MM.1S (cell line): ENCODE measurements around the gene DUSP7.

Experiments used
- DNase-seq: peaks from one replicate; pipeline ENCODE4 v3.0.0-alpha.2; 2015
- H2AFZ ChIP-seq: fragments of 300-600 bp; sonication (generic); 2 replicates; pipeline ENCODE4 v1.6.0; 2016; ENCODE audit warnings: antibody characterized with exemption, low read length
- H3F3A ChIP-seq: fragments of 300-600 bp; sonication (generic); 2 replicates; pipeline ENCODE4 v1.6.1; 2016; ENCODE audit warnings: mild to moderate bottlenecking, antibody characterized with exemption, low read length, moderate library complexity, mixed read lengths; ENCODE audit not compliant: insufficient read depth
- H3K27ac ChIP-seq: fragments of 300-600 bp; sonication (generic); 2 replicates; pipeline ENCODE4 v1.5.1; 2016; ENCODE audit warnings: mild to moderate bottlenecking, low read length
- H3K27me3 ChIP-seq: fragments of 300-600 bp; sonication (generic); replicated peaks from 2 replicates; pipeline ENCODE4 v1.6.0; 2016; ENCODE audit warnings: low read length; ENCODE audit not compliant: insufficient read depth
- H3K36me3 ChIP-seq: fragments of 300-600 bp; sonication (generic); replicated peaks from 2 replicates; pipeline ENCODE4 v1.6.1; 2016; ENCODE audit warnings: mild to moderate bottlenecking, low read length, mixed read lengths; ENCODE audit not compliant: insufficient read depth
- H3K4me1 ChIP-seq: fragments of 300-600 bp; sonication (generic); 2 replicates; pipeline ENCODE4 v1.6.1; 2016; ENCODE audit warnings: low read length, mixed read lengths
- H3K4me2 ChIP-seq: fragments of 300-600 bp; sonication (generic); 2 replicates; pipeline ENCODE4 v1.6.0; 2016; ENCODE audit warnings: low read depth, low read length
- H3K4me3 ChIP-seq: fragments of 300-600 bp; sonication (generic); 2 replicates; pipeline ENCODE4 v1.5.1; 2016; ENCODE audit warnings: low read length, mixed read lengths
- H3K79me2 ChIP-seq: fragments of 300-600 bp; sonication (generic); 2 replicates; pipeline ENCODE4 v1.6.1; 2016; ENCODE audit warnings: mixed run types, low read length, mixed read lengths
- H3K9ac ChIP-seq: fragments of 300-600 bp; sonication (generic); 2 replicates; pipeline ENCODE4 v1.6.1; 2016; ENCODE audit warnings: low read length, mixed read lengths
- H3K9me2 ChIP-seq: fragments of 300-600 bp; sonication (generic); replicated peaks from 2 replicates; pipeline ENCODE4 v1.6.1; 2016; ENCODE audit warnings: mild to moderate bottlenecking, low read length, mixed read lengths; ENCODE audit not compliant: insufficient read depth
- H3K9me3 ChIP-seq: fragments of 300-600 bp; sonication (generic); replicated peaks from 2 replicates; pipeline ENCODE4 v1.6.1; 2016; ENCODE audit warnings: mild to moderate bottlenecking, low read length, mixed read lengths; ENCODE audit not compliant: insufficient read depth
- H4K20me1 ChIP-seq: fragments of 300-600 bp; sonication (generic); 2 replicates; pipeline ENCODE4 v1.6.1; 2016; ENCODE audit warnings: mild to moderate bottlenecking, low read length, moderate library complexity, mixed read lengths; ENCODE audit not compliant: insufficient read depth
- CTCF ChIP-seq: fragments of 300-600 bp; sonication (generic); IDR thresholded peaks from 2 replicates; pipeline ENCODE4 v1.5.1; 2016; ENCODE audit warnings: antibody characterized with exemption, low read length, mixed read lengths
- EZH2 ChIP-seq: fragments of 300-600 bp; sonication (generic); optimal IDR thresholded peaks from 2 replicates; pipeline ENCODE3; 2017; ENCODE audit warnings: low read depth, mild to moderate bottlenecking, antibody characterized with exemption, low read length, mixed read lengths
- EZH2phosphoT487 ChIP-seq: fragments of 300-600 bp; sonication (generic); IDR thresholded peaks from 2 replicates; pipeline ENCODE4 v1.6.1; 2018; ENCODE audit warnings: antibody characterized with exemption, low read length

Gene DUSP7

GRCh38 chr3:52013802-52014598 is 42.4 kb downstream of the DUSP7 start:
- no peak overlapping the region for H3K9ac ChIP-seq
- H3K9me2 ChIP-seq: no peaks in the 10 kb centered on the region
- no peak for TF ChIP-seq CTCF
- no peak for TF ChIP-seq EZH2phosphoT487
- TF ChIP-seq EZH2: no peak
- no peaks in the 10 kb centered on the region for H3K4me1 ChIP-seq
- no peaks in the 10 kb centered on the region for H3F3A ChIP-seq
- no peaks in the 10 kb centered on the region; the same call in 1 of the 2 replicates for H3K27me3 ChIP-seq
- H3K4me2 ChIP-seq: no peak overlapping the region
- H4K20me1 ChIP-seq: no peaks in the 10 kb centered on the region
- H3K36me3 ChIP-seq: no peaks in the 10 kb centered on the region
- no peak for DNase-seq
- H3K9me3 ChIP-seq: no peaks in the 10 kb centered on the region
- H3K4me3 ChIP-seq: no peak overlapping the region
- no peak overlapping the region for H2AFZ ChIP-seq
- H3K27ac ChIP-seq: no peak overlapping the region
- H3K79me2 ChIP-seq: no peaks in the 10 kb centered on the region

GRCh38 chr3:52012699-52013098 is 43.7 kb downstream of the DUSP7 start:
- Histone ChIP-seq H3K36me3 (no peaks in the 10 kb centered on the region), H3K4me1 (no peaks in the 10 kb centered on the region), H3K4me3 (no peak overlapping the region), H3K9me2 (no peaks in the 10 kb centered on the region), H3K4me2 (no peak overlapping the region), H4K20me1 (no peaks in the 10 kb centered on the region), H3K9ac (no peak overlapping the region), H3K27me3 (no peaks in the 10 kb centered on the region; the same call in 1 of the 2 replicates), H3K79me2 (no peaks in the 10 kb centered on the region), H2AFZ (no peak overlapping the region), H3K27ac (no peak overlapping the region), H3F3A (no peaks in the 10 kb centered on the region), H3K9me3 (no peaks in the 10 kb centered on the region)
- no peak for DNase-seq
- no peak for TF ChIP-seq EZH2
- TF ChIP-seq EZH2phosphoT487: no peak
- TF ChIP-seq CTCF: no peak

- no peak for TF ChIP-seq EZH2phosphoT487
- TF ChIP-seq CTCF: no peak
- no peak for TF ChIP-seq EZH2
Observed at GRCh38 chr3:52010431-52010830, 45.9 kb downstream of the DUSP7 start.

More at GRCh38 chr3:52010431-52010830, 45.9 kb downstream of the DUSP7 start:
- H2AFZ ChIP-seq: no peak overlapping the region
- no peaks in the 10 kb centered on the region for H3K36me3 ChIP-seq
- no peak for DNase-seq
- H3K9me2 ChIP-seq: no peaks in the 10 kb centered on the region
- H3K27me3 ChIP-seq: no peaks in the 10 kb centered on the region; the same call in 1 of the 2 replicates
- no peaks in the 10 kb centered on the region for H4K20me1 ChIP-seq
- no peak overlapping the region for H3K4me2 ChIP-seq
- H3K9me3 ChIP-seq: no peaks in the 10 kb centered on the region
- no peak overlapping the region for H3K4me3 ChIP-seq
- H3K9ac ChIP-seq: no peak overlapping the region
- H3K4me1 ChIP-seq: no peaks in the 10 kb centered on the region
- no peaks in the 10 kb centered on the region for H3K79me2 ChIP-seq
- no peaks in the 10 kb centered on the region for H3F3A ChIP-seq
- H3K27ac ChIP-seq: no peak overlapping the region
